HG03060 (cell line): ENCODE data around the gene PASD1.
"Not testable (repeated sequence)": the region's sequence is repeated elsewhere in the genome, so short reads cannot be mapped to it uniquely, and the experiment has no call there.

ENCODE experiments used
- ATAC-seq: cut with Tn5 transposase; IDR thresholded peaks from one replicate; pipeline ENCODE4 v1.9.1; 2021; ENCODE audit warnings: low read depth, moderate number of reproducible peaks; ENCODE audit not compliant: unreplicated experiment

The PASD1 gene

DNA sequence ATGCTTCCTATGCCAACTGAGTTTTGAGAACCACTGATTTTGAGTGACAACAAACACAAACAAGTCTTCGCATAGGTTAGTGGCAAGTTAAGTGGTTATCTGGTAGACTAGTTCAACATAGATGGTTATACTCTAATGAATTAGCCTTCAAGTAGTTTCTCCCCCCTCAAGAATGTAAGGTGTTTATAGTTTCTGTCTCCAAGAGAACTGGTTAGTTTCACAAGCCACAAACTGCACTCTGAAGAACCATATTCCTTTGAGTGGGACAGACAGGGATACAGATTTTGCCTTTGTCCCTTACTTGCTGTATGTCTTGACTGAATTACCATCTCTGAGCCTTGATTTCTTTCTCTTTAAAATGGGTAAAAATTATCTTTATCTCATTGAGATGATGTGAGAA is 41.5 kb downstream of the PASD1 start:
- ATAC-seq: no peak

- ATAC-seq: no peak
Observed at GRCh38 chrX:151609222-151609621, 45.7 kb downstream of the PASD1 start.

DNA sequence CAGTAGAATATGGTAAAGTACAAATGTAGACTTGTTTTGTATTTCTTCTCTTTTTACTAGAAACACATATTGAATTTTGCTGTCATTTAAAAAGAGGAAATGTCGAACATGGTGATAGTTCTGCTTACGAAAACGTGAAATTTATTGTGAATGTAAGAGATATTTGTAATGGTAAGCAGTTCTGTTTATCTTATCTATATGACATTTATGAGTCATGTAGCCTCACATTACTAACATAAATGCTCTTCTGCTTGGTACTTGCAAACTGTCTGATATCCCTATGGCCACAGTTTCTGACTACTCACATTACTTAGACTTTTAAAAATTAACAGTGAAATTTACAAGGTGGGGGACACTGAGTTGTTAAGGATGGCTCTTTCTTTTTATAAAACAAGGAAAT is 57.9 kb downstream of the PASD1 start:
- no peak for ATAC-seq

DNA sequence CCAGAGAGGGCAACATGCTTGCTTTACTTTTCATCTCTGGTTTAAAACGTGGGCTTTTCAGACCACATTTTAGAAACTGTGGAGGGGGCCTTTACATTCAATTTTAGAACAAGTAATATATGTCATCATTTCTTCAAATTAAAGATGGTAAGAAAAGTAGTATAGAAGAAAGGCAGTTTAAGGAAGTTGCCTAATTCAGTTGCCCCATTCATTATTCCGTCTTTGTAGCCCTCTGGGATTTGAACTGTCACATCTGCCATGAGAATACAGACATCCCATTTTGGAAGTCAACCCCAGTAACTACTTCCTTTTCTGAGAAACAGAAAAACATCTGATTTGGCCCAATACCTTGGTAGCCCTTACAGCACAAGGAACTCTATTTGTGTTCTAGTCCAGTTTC is 61.2 kb downstream of the PASD1 start:
- ATAC-seq: no peak

DNA sequence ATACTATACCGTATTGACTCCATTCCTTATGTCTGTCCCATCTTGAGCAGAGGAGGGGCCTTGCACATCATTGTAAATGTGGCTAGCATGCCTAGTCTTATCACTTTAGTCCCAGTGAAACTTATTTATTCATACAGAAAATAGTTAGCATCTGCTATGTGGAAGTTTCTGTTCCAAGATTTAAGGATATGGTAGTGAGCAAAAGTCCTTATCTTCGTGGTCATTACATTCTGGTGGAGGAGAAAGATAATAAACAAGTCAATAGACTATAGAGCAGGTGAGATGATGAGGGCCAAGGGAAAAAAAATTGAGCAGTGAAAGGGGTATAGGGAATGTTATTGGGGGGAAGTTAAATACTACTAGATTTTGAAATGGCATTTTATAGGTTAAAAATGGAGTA is 68.3 kb downstream of the PASD1 start:
- no peak for ATAC-seq

DNA sequence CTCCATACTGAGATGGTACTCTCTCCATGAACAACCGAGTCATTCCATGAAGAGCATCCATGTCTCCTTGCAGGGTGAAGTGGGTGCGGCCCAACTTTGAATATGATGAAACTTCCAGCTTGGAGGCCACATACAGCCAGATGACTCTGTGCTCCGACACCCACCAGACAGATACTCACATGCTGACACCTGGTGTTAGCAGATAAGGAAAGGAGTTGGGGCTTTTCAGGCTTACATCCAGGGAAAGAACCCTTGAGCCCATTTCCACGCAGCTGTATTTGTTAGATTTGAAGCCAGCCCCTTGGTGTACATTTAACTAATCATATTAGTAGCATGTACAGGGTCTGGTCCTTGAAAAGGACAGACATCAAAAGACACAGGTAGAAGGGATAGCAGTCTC is 69.7 kb downstream of the PASD1 start:
- no peak for ATAC-seq

GRCh38 chrX:151634937-151635336 is 71.5 kb downstream of the PASD1 start:
- no peak for ATAC-seq

DNA sequence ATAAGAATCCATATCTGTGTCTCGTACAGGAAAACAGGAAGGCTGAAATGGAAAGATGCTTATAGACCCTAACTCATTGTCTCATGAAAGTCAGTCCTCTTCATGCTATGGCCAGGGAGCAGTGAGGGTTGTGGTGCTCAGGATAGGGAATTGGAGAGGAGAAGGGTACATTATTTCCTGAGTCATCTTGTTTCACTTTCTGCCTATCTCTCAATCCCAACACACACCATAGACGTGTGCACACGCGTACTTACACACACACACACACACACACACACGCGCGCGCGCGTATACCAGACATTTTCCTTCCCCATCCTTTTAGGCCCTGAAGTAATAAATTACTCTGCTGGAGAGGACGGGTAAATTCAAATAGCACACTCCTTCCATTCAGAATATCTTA is 78.1 kb downstream of the PASD1 start:
- no peak for ATAC-seq

DNA sequence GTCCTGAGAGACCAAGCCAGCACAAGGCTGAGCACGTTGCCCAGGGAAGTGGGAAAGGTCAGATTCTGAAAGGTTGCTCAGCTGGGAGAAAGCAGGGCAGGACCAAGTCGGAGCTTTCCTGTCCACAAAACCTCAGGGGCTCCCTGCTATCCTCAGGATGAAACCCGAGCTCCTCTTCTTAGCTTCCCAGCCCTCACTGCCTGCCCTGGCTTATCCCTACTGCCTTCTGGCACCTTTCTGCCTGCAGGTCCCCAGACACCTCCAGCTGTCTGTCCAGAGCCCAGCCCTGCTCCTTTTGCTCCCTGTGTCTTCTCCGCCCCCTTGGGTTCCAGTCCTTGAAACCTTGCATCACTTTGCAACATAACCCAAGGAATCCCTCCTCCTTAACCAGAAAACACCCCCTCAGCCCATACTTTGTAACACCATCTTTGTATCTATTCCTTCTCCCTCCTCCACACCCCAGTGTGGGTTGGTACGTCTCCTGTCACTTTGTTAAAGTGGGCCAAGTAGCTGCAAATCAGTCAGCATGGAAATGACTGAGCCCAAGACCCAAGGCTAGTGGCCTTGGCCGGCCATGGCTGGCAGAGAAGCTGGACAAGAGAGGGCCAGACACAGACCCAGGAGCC is 111.8 kb downstream of the PASD1 start:
- ATAC-seq: no peak

GRCh38 chrX:151676196-151676595 is 112.7 kb downstream of the PASD1 start:
- ATAC-seq: no peak

DNA sequence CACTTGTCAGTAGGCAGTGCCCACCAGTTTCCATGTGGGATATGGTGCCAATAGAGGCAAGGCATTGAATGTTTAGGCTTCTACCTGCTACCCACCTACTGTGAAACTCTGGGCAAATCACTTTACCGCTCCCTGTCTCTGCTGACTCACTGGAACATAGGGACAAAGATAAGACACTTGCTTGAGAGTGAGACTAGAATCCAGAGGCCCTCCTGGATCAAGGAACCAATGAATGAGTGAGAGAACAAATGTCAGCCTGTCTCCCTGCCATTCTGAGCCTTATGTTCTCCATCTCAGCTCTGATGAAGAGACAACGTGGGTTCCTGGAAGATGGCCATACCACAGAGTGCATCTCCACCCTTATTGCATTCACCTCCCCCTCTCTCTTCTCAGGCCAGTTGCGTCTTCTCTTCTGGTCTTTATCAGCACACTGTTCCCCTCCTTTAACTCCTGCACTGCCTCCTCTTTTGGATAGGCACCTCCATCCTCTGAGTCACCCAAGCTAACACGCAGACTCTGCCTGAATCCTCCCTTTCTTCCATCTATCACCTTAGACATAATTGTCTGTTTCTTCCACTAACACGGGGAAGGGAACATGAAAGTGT is 116.4 kb downstream of the PASD1 start:
- ATAC-seq: no peak

- ATAC-seq: no peak
Observed at GRCh38 chrX:151680805-151681204, 117.3 kb downstream of the PASD1 start.

GRCh38 chrX:151687635-151688034 is 124.2 kb downstream of the PASD1 start:
- ATAC-seq: no peak

GRCh38 chrX:151688695-151689094 is 125.2 kb downstream of the PASD1 start:
- no peak for ATAC-seq

- ATAC-seq: no peak
Observed at GRCh38 chrX:151692825-151693224, 129.3 kb downstream of the PASD1 start.

GRCh38 chrX:151694121-151694520 is 130.6 kb downstream of the PASD1 start:
- no peak for ATAC-seq

DNA sequence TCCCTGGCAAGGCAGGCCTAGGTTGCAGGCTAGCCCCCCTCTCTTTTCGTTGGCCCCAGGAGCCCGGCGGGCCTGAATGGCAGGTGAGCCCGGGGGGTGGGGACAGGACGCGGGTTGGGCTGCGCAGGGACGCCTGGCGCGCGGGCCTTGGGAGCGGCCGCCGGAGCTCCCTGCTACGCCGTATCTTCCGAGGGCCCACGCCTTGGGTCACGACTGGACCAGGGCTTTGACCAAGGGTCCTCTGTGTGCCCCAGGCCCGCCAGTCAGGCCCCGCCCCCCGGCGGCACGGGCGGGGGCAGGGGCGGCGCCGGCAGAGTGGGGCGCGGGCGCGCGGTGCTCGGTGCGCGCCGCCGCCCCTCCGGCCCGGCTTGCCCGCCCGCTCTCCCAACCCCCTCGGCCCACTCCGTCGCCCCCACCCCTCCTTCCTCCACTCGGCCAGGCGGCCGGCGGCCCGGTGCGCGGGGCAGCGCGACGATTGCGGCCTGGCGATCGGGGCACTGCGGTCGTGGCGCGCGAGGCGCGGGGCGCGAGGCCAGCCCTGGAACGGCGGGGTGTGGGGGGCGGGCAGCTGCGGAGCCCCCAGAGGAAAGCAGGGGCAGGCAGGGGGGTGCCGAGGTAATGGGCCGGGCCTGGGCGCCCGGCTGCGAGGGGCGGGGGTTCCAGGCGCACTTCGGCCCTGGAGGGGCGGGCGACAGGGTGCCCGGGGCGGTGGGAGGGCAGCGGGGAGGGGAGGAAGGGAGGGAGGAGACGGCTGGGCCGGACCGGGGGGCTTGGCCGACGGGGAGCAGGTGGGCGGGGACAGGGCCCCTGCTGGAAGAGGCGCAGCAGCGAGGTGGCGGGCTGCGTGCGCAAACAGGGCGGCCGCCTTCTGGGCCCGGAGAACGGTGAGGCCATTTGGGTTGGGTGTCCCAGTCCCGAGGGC is 131.4 kb downstream of the PASD1 start, which contains the start of gene PRRG3:
Gene PRRG3, plus strand, starts transcription at position 798 of the 922 bp plus-strand sequence. CDS start 3,357 bp downstream, outside the sequence.
- ATAC-seq: no peak

- ATAC-seq: no peak
Observed at GRCh38 chrX:151695583-151696340, 132.3 kb downstream of the PASD1 start.

DNA sequence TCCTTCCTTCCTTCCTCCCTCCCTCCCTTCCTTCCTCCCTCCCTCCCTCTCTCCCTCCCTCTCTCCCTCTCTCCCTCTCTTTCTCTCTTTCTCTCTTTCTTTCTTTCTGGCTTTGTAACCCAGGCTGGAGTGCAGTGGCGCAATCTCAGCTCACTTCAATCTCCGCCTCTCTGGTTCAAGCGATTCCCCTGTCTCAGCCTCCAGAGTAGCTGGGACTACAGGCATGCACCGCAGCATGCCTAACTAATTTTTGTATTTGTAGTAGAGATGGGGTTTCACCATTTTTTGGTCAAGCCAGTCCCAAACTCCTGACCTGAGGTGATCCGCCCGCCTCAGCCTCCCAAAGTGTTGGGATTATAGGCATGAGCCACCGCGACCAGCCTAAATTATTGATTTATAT is 133.6 kb downstream of the PASD1 start:
- not testable (repeated sequence) for ATAC-seq

DNA sequence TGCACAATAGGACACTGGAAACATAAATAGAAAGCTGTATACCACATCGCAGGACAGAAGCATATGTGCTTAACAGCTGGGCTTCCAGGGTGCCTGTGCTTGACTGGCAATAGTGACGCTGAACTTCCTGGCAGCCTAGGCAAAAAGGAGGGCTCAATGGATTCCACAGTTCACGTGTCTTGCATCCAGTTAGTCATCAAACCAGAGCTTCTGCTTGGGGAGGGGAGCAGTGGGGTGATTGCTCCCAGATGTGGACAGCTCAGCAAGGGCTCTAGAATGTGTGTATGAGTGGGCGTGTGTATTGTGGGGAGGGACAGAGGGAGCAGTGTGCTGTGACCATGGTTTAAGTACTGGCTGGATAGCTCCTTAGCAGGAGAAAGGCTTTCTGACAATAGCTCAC is 134.0 kb downstream of the PASD1 start:
- ATAC-seq: no peak

- no peak for ATAC-seq
Observed at GRCh38 chrX:151698485-151698884, 135.0 kb downstream of the PASD1 start.
